Activated effector memory CD4-positive, alpha-beta T cell treated with Interleukin-2 at 50 U/mL for 16 hours (primary cell): ENCODE measurements around the gene CALHM3.

Source experiments
- DNase-seq: peaks from one replicate; pipeline ENCODE4 v3.0.0-alpha.2; 2020

Gene CALHM3

GRCh38 chr10:103448746-103449145 lies 30.3 kb downstream of the CALHM3 start:
- no peak for DNase-seq

- DNase-seq = no peak
Measured at GRCh38 chr10:103447187-103447586, 31.9 kb downstream of the CALHM3 start.

GRCh38 chr10:103445767-103446567 lies 33.1 kb downstream of the CALHM3 start:
- no peak for DNase-seq

- no peak for DNase-seq
Measured at GRCh38 chr10:103445366-103445765, 33.7 kb downstream of the CALHM3 start.

GRCh38 chr10:103444478-103444877 lies 34.6 kb downstream of the CALHM3 start:
- DNase-seq = no peak

GRCh38 chr10:103443475-103444185 lies 35.4 kb downstream of the CALHM3 start:
- DNase-seq = no peak

DNA sequence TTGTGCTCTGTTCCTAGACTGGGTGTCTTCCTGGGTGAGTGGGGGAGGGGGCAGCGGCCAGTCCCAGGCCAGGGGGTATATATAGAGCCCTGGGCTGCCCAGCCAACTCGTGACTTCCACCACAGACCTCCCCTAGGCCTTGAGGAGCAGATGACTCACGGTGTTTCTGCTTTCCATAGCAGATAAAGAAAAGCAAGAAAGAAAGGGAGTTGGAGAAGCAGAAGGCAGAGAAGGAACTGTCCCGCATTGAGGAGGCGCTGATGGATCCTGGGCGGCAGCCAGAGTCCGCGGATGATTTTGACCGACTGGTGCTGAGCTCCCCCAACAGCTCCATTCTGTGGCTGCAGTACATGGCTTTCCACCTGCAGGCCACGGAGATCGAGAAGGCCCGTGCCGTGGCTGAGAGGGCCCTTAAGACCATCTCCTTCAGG lies 37.0 kb downstream of the CALHM3 start:
- no peak for DNase-seq

- no peak for DNase-seq
Measured at GRCh38 chr10:103441611-103442010, 37.4 kb downstream of the CALHM3 start.

GRCh38 chr10:103441206-103441605 lies 37.8 kb downstream of the CALHM3 start:
- no peak for DNase-seq

DNA sequence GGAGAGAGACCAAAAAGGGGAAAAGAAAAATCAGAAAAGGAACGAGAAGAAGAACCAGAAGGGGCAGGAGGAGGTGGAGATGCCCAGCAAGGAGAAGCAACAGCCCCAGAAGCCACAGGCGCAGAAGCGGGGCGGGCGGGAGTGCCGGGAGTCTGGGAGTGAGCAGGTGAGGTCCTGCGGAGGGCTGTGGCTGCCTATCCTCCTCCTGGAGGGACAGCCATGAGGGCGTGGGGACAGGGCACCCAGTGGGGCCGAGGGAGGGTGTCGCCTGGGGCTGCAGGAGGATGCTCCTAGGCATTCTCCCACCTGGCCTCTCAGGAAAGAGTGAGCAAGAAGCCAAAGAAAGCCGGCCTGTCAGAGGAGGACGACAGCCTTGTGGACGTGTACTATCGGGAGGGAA lies 38.6 kb downstream of the CALHM3 start:
- DNase-seq = no peak

DNA sequence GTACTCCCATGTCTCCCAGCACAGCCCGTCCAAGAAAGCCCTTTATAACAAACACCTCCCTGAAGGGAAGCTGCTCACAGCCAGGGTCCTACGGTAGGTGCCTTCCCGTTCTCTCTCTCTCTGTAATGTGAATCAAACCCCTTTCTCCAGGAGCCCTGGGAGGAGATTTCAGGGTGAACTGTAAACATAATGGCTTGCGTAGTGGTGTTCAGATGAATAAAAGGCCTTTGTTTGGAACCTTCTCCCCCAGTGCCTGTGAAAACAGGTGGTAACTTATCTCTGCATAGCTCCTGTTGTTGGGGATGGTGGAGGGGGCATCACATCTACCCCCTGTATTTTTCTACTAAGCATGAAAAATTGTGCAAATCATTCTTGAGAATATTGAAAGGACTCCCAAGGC lies 39.3 kb downstream of the CALHM3 start:
- DNase-seq = no peak

DNA sequence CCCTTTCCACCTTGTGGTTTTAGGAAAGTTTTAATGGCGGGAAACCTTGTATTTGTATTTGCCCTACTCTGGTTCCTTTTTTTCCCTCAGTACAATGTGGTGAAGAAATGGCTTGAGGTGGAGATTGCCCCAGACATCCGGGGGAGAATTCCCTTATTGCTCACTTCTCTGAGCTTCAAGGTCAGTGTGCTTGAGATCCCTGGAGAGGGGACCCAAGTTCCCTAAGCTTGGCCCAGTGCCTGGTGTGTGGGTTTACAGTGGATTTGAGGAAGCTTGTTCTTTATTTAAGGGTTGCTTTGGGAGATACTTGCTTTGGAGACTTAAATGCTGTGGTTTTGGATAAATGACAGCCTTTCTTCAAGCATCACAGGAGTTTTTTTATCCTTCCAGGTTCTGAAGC lies 45.2 kb downstream of the CALHM3 start:
- DNase-seq = no peak

DNA sequence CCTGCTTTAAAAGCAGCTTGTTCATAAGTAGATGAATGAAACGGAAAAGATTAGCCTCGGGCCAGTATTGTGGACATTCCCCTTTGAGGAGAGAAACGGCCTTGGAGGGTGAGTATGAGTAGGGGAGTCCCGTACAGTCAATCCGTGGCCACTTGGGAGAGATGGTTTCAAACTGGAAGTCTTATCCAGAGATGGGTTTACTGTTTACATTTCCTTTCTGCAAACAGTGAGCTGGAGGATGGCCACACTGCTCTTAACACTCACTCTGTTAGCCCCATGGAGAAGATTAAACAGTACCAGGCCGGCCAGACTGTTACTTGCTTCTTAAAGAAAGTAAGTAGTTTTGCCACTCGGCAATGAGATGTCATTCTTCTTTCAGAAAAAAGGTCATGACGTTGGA lies 47.1 kb downstream of the CALHM3 start:
- no peak for DNase-seq

DNA sequence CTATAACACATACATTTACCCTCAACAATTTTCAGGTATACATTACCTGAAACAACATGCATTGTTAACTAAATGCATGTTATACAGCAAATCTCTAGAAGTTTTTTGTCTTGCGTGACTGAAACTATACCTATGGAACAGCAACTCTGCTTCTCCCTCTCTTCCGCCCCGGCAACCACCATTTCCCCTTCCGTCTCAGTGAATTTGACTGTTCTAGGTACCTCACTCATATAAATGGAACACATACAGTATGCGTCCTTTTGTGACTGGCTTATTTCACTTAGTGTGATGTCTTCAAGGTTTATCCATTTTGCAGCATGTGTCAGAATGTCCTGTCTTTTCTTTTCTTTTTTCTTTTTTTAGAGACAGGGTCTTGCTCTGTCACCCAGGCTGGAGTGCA lies 49.4 kb downstream of the CALHM3 start:
- DNase-seq = no peak

- DNase-seq = no peak
Measured at GRCh38 chr10:103428989-103429643, 49.9 kb downstream of the CALHM3 start.

DNA sequence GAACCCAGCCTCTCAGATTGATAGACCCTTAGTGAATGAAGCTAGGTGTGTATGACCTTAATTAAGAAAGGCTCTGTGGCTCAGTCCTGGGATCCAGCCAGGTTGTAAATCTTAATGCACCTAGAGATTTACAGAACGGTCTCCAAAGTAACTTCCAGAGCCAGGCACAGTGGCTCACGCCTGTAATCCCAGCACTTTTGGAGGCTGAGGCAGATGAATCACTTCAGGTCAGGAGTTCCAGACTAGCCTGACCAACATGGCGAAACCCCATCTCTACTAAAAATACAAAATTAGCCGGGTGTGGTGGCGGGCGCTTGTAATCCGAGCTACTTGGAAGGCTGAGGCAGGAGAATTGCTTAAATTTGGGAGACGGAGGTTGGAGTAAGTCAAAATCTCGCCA lies 51.2 kb downstream of the CALHM3 start:
- no peak for DNase-seq

- DNase-seq = no peak
Measured at GRCh38 chr10:103423748-103424147, 55.3 kb downstream of the CALHM3 start.
